WTC11 (cell line): ENCODE measurements around the gene CRB2. TPM values are rescaled to one million over a fixed set of nuclear protein-coding genes. Genes with fewer than 3 reads are reported as not detected.

Experiments
- ATAC-seq: fragments of 200-7000 bp; cut with Tn5 transposase; 2 replicates; pipeline ENCODE4 v1.10.0; 2021; ENCODE audit warnings: mild to moderate bottlenecking, moderate library complexity
- CTCF ChIA-PET: fragments of 300-600 bp; sonication (Branson Sonifier 250); formaldehyde crosslinking; loops from one replicate; lab custom pipeline; 2021; ENCODE audit warnings: antibody characterized with exemption; lab: Charles Lee
- POLR2A ChIA-PET: fragments of 350-600 bp; sonication (Branson Sonifier 250); formaldehyde crosslinking; loops from one replicate; lab custom pipeline; 2021; ENCODE audit warnings: antibody characterized with exemption; lab: Charles Lee
- DNase-seq: peaks from one replicate; pipeline ENCODE4 v3.0.0; 2021; ENCODE audit warnings: low spot score
- H3K27ac Mint-ChIP-seq: 2 replicates; pipeline ENCODE4 v1.8.0; 2021; ENCODE audit warnings: mixed read lengths
- H3K27me3 Mint-ChIP-seq: 2 replicates; pipeline ENCODE4 v1.8.0; 2021; ENCODE audit warnings: low read depth, mild to moderate bottlenecking, moderate library complexity, mixed read lengths
- H3K36me3 Mint-ChIP-seq: 2 replicates; pipeline ENCODE4 v1.8.0; 2021; ENCODE audit warnings: mixed read lengths
- H3K4me1 Mint-ChIP-seq: 2 replicates; pipeline ENCODE4 v1.8.0; 2022; ENCODE audit warnings: mixed read lengths
- H3K4me3 Mint-ChIP-seq: 2 replicates; pipeline ENCODE4 v1.8.0; 2021; ENCODE audit warnings: mild to moderate bottlenecking, moderate library complexity, mixed read lengths
- H3K9me3 Mint-ChIP-seq: 2 replicates; pipeline ENCODE4 v1.8.0; 2021; ENCODE audit warnings: mixed read lengths
- ARID4B ChIP-seq: sonication (generic); formaldehyde crosslinking; IDR thresholded peaks from 2 replicates; pipeline ENCODE4 v1.8.0; 2023; ENCODE audit warnings: missing genetic modification reagents, mild to moderate bottlenecking, borderline replicate concordance
- CBFB ChIP-seq: sonication (generic); formaldehyde crosslinking; IDR thresholded peaks from 2 replicates; pipeline ENCODE4 v1.8.1; 2022; ENCODE audit warnings: mild to moderate bottlenecking, low read depth, missing genetic modification reagents
- CREB1 ChIP-seq: sonication (generic); formaldehyde crosslinking; IDR thresholded peaks from 2 replicates; pipeline ENCODE4 v1.8.0; 2023; ENCODE audit warnings: mild to moderate bottlenecking, missing genetic modification reagents
- E2F1 ChIP-seq: sonication (generic); formaldehyde crosslinking; IDR thresholded peaks from 2 replicates; pipeline ENCODE4 v1.8.0; 2022; ENCODE audit warnings: mild to moderate bottlenecking, missing genetic modification reagents
- E2F4 ChIP-seq: sonication (generic); formaldehyde crosslinking; IDR thresholded peaks from 2 replicates; pipeline ENCODE4 v1.8.1; 2022; ENCODE audit warnings: low read depth, mild to moderate bottlenecking, moderate library complexity, missing genetic modification reagents, borderline replicate concordance
- ELF4 ChIP-seq: sonication (generic); formaldehyde crosslinking; IDR thresholded peaks from 2 replicates; pipeline ENCODE4 v1.8.1; 2022; ENCODE audit warnings: low read depth, mild to moderate bottlenecking, moderate library complexity, missing genetic modification reagents
- ETV6 ChIP-seq: sonication (generic); formaldehyde crosslinking; IDR thresholded peaks from 2 replicates; pipeline ENCODE4 v1.8.1; 2022; ENCODE audit warnings: mild to moderate bottlenecking, missing genetic modification reagents
- GRHL2 ChIP-seq: fragments of 250-450 bp; sonication (Bioruptor Pico); IDR thresholded peaks from 2 replicates; pipeline ENCODE4 v1.8.0; 2022; ENCODE audit warnings: mild to moderate bottlenecking, moderate library complexity; ENCODE audit not compliant: insufficient replicate concordance, severe bottlenecking
- KAT7 ChIP-seq: sonication (generic); formaldehyde crosslinking; IDR thresholded peaks from 2 replicates; pipeline ENCODE4 v1.8.1; 2023; ENCODE audit warnings: missing genetic modification reagents, mild to moderate bottlenecking, borderline replicate concordance
- MYBL2 ChIP-seq: sonication (generic); formaldehyde crosslinking; IDR thresholded peaks from 2 replicates; pipeline ENCODE4 v1.8.1; 2023; ENCODE audit warnings: mild to moderate bottlenecking, moderate library complexity, missing genetic modification reagents
- NFATC4 ChIP-seq: fragments of 250-450 bp; sonication (Bioruptor Pico); IDR thresholded peaks from 2 replicates; pipeline ENCODE4 v1.9.0; 2021; ENCODE audit warnings: mild to moderate bottlenecking
- PRDM15 ChIP-seq: sonication (generic); formaldehyde crosslinking; IDR thresholded peaks from 2 replicates; pipeline ENCODE4 v1.8.0; 2022; ENCODE audit warnings: missing genetic modification reagents
- SMAD3 ChIP-seq: sonication (generic); formaldehyde crosslinking; IDR thresholded peaks from 2 replicates; pipeline ENCODE4 v1.8.0; 2022; ENCODE audit warnings: missing genetic modification reagents, mild to moderate bottlenecking, borderline replicate concordance
- USF2 ChIP-seq: sonication (generic); formaldehyde crosslinking; IDR thresholded peaks from 2 replicates; pipeline ENCODE4 v1.8.1; 2023; ENCODE audit warnings: mild to moderate bottlenecking, missing genetic modification reagents, moderate library complexity
- ZNF138 ChIP-seq: sonication (generic); formaldehyde crosslinking; conservative IDR thresholded peaks from 2 replicates; pipeline ENCODE4 v1.8.1; 2022; ENCODE audit warnings: mild to moderate bottlenecking, moderate library complexity, missing genetic modification reagents
- ZNF219 ChIP-seq: sonication (generic); formaldehyde crosslinking; IDR thresholded peaks from 2 replicates; pipeline ENCODE4 v1.8.0; 2023; ENCODE audit warnings: missing genetic modification reagents, mild to moderate bottlenecking, borderline replicate concordance
- total RNA-seq: library from RNA; stranded (reverse); gene quantifications from 3 replicates; pipeline ENCODE4 v1.2.3, GENCODE V29; 2021

Gene CRB2
- total RNA-seq, 1 experiment from 2014 or later = 3.5 TPM

- TF ChIP-seq ZNF219 (CRISPR knock-in tag) (no peak), ELF4 (CRISPR knock-in tag) (no peak), GRHL2 (CRISPR knock-in tag) (no peak), SMAD3 (CRISPR knock-in tag) (no peak), NFATC4 (CRISPR knock-in tag) (no peak)
Measured at GRCh38 chr9:123392802-123393201, 36.8 kb downstream of the CRB2 start (continued).

- no peaks in the 10 kb centered on the region; the same call in 1 of the 2 replicates for H3K27me3 Mint-ChIP-seq
- ChIA-PET CTCF (interaction anchor here (1.0 to 2.2 kb wide), 2 partner anchors 9 to 646 kb away, joined by 3 to 9 read pairs; no protein-coding TSS in a partner anchor), POLR2A (no interaction called here)
- ATAC-seq = no peak; the same call in 1 of the 2 replicates
- H3K36me3 Mint-ChIP-seq = no peaks in the 10 kb centered on the region
- no peak for DNase-seq
- TF ChIP-seq ETV6 (CRISPR knock-in tag) (no peak), E2F1 (CRISPR knock-in tag) (no peak), KAT7 (CRISPR knock-in tag) (no peak), MYBL2 (CRISPR knock-in tag) (no peak), ZNF138 (CRISPR knock-in tag) (no peak), CBFB (no peak), E2F4 (CRISPR knock-in tag) (no peak), CREB1 (no peak), PRDM15 (CRISPR knock-in tag) (no peak), ARID4B (CRISPR knock-in tag) (no peak), USF2 (CRISPR knock-in tag) (no peak)
- H3K27ac Mint-ChIP-seq = no peak overlapping the region
- peaks cover 7% of the 10 kb centered on the region for H3K9me3 Mint-ChIP-seq
- H3K4me1 Mint-ChIP-seq = peaks cover 7% of the 10 kb centered on the region
- H3K4me3 Mint-ChIP-seq = no peak overlapping the region
Measured at GRCh38 chr9:123394291-123395235, 38.6 kb downstream of the CRB2 start.
